HG03354 (cell line): Measurements from ENCODE around the gene DSN1.

ENCODE experiments used
- ATAC-seq: cut with Tn5 transposase; IDR thresholded peaks from one replicate; pipeline ENCODE4 v1.9.1; 2021; ENCODE audit warnings: mild to moderate bottlenecking; ENCODE audit not compliant: unreplicated experiment, poor library complexity, severe bottlenecking

Gene DSN1

GRCh38 chr20:36796875-36797274, 23.3 kb upstream of the DSN1 start:
- ATAC-seq, result no peak

GRCh38 chr20:36796117-36796516, 22.6 kb upstream of the DSN1 start:
- no peak for ATAC-seq

DNA sequence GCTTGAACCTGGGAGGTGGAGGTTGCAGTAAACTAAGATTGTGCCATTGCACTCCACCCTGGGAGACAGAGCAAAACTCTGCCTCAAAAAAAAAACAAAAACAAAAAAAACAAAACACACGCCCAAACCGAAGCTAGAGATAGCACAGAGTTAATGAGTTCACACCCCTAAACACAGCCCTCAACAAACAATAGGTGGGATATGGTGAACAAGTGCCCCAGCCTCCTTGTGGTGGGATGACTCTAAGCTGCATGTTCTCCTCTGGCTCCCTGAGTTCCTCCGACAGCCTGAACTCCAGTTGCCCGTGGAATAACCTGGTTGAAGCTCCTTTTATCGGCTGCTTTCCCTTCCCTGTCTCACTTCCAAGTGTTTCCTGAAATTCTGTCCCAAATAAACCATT, 22.1 kb upstream of the DSN1 start:
- no peak for ATAC-seq

DNA sequence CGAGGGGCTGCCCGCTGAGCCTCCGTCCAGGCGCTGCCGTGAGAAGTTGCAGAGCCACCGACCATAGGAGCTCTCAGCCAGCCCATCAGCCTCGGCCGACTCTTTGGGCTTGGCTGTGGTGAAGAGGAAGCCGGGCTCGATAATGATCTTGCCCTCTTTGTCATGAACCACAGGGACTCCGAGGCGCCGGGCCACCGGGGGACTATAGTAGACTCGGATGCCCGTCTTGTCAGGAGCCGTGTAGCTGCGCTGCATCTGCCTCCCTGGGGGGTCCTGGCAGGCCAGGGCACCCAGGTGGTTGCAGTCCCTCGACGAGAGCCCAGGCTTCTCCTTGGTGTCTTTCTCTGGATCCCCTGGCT, 20.5 kb upstream of the DSN1 start:
- no peak for ATAC-seq

DNA sequence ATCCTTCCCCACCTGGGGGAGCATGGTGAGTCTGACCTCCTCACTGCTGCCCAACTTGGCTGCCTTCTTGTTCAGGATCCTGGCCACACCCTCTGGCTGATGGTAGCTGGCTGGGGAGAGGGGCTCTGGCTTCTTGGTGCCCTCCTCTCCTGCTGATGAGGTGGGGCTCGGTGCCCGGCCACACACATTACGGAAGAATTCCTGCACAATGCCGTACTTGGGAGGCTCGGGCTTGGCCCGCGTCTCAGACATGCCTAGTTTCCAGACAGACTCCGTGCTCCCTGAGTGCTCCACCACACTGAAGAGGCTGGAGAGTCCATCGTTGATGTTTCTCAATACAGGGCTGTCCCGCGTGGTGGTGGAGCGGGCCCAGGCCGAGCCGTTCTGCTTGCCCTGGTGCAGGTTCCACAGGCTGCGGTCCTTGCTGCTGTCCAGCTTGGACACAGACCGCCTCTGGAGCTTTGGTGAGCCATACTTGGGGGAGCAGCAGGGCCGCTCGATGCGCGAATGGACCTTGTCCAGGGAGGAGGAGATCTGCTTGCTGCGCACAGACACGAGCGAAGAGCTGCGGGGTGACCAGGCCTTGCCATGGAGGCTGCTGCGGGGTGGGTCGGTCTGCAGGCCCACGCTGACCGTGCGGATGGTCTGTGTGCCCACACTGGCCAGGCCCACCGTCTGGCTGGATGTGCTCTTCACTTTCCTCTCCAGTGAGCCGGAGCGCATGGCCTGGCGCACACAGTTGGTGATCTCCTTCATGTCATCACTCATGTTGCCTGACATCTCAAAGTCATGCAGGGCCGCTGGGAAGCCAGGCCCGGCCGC, 19.9 kb upstream of the DSN1 start:
- ATAC-seq, result no peak

GRCh38 chr20:36792422-36792821, 18.9 kb upstream of the DSN1 start:
- ATAC-seq, result no peak

GRCh38 chr20:36791862-36792261, 18.3 kb upstream of the DSN1 start:
- no peak for ATAC-seq

- no peak for ATAC-seq
These were observed 13.1 kb upstream of the DSN1 start for GRCh38 chr20:36786663-36787062.

- ATAC-seq, result no peak
These were observed 12.7 kb upstream of the DSN1 start for GRCh38 chr20:36786246-36786645.

- no peak for ATAC-seq
These were observed 11.7 kb upstream of the DSN1 start for GRCh38 chr20:36785308-36785707.

DNA sequence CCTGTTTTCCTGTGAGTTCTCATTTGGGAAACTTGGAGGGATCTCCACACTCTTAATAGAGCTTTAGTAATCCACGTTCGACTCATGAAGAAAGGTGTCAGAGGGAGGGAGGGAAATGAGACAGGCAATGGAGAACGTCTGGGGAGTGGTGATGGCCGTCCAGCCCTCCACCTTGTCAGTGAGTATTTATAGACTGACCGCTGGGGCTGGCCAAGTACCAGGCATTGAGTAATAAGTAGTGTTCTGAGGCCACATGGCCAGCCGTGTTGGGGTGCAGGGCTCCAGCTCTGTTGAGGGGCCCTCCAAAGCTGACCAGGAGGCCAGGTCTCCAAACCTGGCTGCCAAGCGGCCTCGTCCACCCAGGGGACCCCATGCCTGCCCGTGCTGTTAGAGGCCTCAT, 11.3 kb upstream of the DSN1 start:
- no peak for ATAC-seq

GRCh38 chr20:36784116-36784515, 10.6 kb upstream of the DSN1 start:
- no peak for ATAC-seq

DNA sequence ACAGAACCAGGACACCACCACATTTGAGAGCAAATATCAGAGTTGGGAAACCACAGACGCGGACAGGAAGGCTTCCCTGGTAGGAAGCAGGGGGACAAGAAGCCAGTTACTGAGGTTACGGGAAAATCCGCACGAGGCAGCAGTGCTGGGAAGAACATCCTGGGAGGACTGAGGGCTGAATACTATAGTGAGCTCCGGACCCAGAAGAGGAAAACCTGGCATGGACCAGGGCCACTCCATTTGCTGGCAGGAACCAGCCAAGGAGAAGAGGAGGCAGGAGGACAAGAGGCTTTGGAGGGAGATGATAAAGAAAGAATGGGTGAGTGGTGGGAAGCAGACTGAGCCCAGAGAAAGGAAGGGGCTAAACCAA, 6.1 kb upstream of the DSN1 start:
- no peak for ATAC-seq

DNA sequence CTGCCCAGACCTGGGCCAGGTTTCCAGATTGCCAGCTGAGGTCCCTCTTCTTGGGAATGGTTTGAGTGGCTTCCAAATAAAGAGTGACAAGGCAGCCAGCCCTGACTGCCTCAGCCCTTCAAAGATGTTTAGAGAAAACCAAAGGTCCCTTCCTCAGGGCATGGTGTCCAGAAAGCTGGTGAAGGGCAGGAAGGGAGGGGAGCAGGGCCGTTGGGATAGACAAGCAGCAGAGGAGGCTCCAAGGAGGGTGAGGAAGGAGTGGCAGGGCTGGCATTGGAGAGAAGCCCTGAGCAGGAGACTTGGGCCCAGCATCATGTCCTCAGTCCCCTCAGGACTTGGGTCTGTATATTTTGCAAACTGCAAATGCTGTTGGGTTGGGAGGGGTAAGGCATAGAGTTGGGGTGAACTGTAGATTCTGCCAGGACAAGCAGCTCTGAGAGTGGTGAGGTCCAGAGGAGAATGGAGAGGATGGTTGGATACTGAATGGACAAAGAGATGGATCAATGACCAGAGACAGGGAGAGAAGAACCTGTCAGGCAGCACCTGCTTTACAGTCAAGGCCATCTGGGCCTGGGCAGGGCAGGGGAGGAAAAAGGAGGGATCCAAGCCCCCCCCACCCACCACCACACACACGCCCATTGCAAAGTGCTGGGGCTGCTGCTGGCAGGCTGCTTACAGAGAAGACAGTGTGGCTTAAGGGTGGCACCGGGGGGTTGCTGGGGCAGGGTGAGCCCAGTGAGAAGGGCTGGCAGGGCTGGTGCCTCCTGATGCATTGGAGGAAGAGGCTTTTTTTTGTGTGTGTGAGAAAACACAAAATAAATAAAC, 5.5 kb upstream of the DSN1 start:
- ATAC-seq, result no peak

GRCh38 chr20:36777576-36777975, 4.0 kb upstream of the DSN1 start:
- ATAC-seq, result no peak

DNA sequence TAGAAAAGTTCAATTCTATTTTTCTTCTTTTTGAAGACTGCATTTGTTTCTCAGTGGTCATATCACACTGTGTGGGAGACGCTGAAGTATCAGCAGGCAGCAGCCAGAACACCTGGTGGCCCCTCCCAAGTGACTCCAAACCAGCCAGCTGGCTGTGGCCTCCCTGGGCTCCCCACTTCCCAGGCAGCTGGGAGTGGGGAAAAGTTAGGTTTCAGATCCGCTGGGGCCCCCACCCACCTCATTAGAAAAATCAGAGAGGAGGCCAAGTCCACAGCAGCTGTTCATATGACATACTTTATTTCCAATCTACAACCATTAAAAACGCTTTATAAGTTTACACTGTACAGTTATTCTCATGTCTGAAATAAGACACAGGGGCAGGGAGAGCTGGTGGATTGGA, 3.6 kb upstream of the DSN1 start:
- no peak for ATAC-seq

- ATAC-seq, result no peak
These were observed 2.3 kb upstream of the DSN1 start for GRCh38 chr20:36775826-36776225.

- ATAC-seq, result no peak
These were observed 1.6 kb upstream of the DSN1 start for GRCh38 chr20:36775196-36775595.

- no peak for ATAC-seq
These were observed 411 bp downstream of the DSN1 start for GRCh38 chr20:36773107-36773596.

- ATAC-seq, result no peak
These were observed 2.9 kb downstream of the DSN1 start for GRCh38 chr20:36770680-36771079.

DNA sequence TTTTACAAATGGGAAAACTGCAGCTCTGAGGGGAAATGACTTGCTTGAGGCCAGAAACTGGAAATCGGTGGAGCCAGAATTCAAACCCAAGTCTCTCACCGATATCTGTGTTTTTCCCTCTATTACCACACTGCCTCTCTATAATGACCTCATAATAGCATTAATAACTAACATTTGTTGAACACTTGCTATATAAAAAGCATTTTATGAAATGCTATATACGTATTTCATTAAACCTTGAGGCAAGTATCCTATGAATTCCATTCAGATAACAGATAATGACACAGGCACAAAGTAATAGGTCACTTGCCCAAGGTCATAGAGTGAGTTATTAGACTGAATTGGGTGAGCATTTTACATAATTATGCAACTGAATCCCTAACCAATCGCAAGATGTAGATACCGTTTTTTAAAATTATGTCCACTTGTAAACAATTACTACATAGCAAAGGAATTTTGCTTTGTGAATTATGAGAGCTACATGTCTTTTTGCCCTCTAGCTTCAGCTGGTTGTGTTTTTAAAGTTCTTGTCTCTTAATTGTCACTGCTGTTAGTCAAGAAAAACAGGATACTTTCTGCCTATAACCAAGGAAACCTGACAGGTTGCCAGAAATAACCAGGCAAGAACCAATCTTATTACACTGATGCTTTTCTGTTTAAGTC, 4.7 kb downstream of the DSN1 start:
- no peak for ATAC-seq
